Natural killer cell (primary cell): ENCODE results near the gene SLC43A3. TPM values are rescaled to one million over a fixed set of nuclear protein-coding genes. Genes with fewer than 3 reads are reported as not detected.
"Not testable (repeated sequence)": the region's sequence is repeated elsewhere in the genome, so short reads cannot be mapped to it uniquely, and the experiment has no call there.

Experiments
- ATAC-seq, 3 donors: fragments of 150-1000 bp in 2 of 3; fragments of 200-7000 bp in 1 of 3; cut with Tn5 transposase; 1 replicate in 1 of 3; 2 replicates in 2 of 3; pipeline ENCODE4 v1.10.0; 2021; ENCODE audit warnings: mild to moderate bottlenecking in 2 of 3, moderate library complexity in 2 of 3
- DNase-seq, 2 donors: peaks; one replicate each; pipeline versions ENCODE4 v3.0.0 to v3.0.0-alpha.2; 2013 to 2021; ENCODE audit warnings: mixed read lengths in 1 of 2
- H3K27ac ChIP-seq: one replicate; pipeline ENCODE4 v1.5.1; 2013; ENCODE audit warnings: mild to moderate bottlenecking, low read length
- H3K27me3 ChIP-seq: one replicate; pipeline ENCODE4 v1.6.1; 2013; ENCODE audit warnings: low read length; ENCODE audit not compliant: control insufficient read depth, insufficient read depth
- H3K36me3 ChIP-seq: one replicate; pipeline ENCODE4 v1.6.1; 2013; ENCODE audit warnings: low read length; ENCODE audit not compliant: control insufficient read depth, insufficient read depth
- H3K4me1 ChIP-seq: one replicate; pipeline ENCODE4 v1.6.1; 2013; ENCODE audit warnings: low read length; ENCODE audit not compliant: control insufficient read depth, insufficient read depth
- H3K4me3 ChIP-seq: one replicate; pipeline ENCODE4 v1.5.1; 2013; ENCODE audit warnings: low read length
- H3K9me3 ChIP-seq: one replicate; pipeline ENCODE4 v1.6.1; 2013; ENCODE audit warnings: low read length; ENCODE audit not compliant: control insufficient read depth, insufficient read depth
- H3K27ac Mint-ChIP-seq, 2 donors: one replicate each; pipeline ENCODE4 v1.8.0; 2022; ENCODE audit warnings: mild to moderate bottlenecking in 2 of 2, mixed read lengths in 2 of 2, moderate library complexity in 1 of 2
- H3K27me3 Mint-ChIP-seq, 2 donors: one replicate each; pipeline ENCODE4 v1.8.0; 2022; ENCODE audit warnings: low read depth in 2 of 2, mixed read lengths in 2 of 2
- H3K36me3 Mint-ChIP-seq: one replicate; pipeline ENCODE4 v1.8.0; 2022; ENCODE audit warnings: mixed read lengths
- H3K4me1 Mint-ChIP-seq, 2 donors: one replicate each; pipeline ENCODE4 v1.8.0; 2022; ENCODE audit warnings: mixed read lengths in 2 of 2
- H3K4me3 Mint-ChIP-seq: one replicate; pipeline ENCODE4 v1.8.0; 2022; ENCODE audit warnings: mild to moderate bottlenecking, moderate library complexity, mixed read lengths
- H3K9me3 Mint-ChIP-seq, 2 donors: one replicate each; pipeline ENCODE4 v1.8.0; 2022; ENCODE audit warnings: mixed read lengths in 2 of 2
- CTCF ChIP-seq: fragments of 200-600 bp; IDR thresholded peaks from one replicate; pipeline ENCODE4 v1.8.0; 2022; ENCODE audit warnings: antibody characterized with exemption
- WGBS: methylation state at CpG from one replicate; pipeline ENCODE4 v1.1.7; 2013; ENCODE audit warnings: missing lambda C conversion rate; ENCODE audit not compliant: insufficient coverage; 5-methylcytosine and 5-hydroxymethylcytosine counted together
- intact Hi-C: fragments of 100-400 bp; cut with micrococcal nuclease; formaldehyde crosslinking; loops from one replicate; pipeline ENCODE4 v1.14.2; 2022
- total RNA-seq, 4 donors: library from RNA; stranded (reverse); fragments of 120-200 nt in 1 of 4; gene quantifications; one replicate each; pipeline versions ENCODE4 v1.2.3 to v1.2.4, GENCODE V29; 2013 to 2022

Gene SLC43A3
- total RNA-seq, 3 donors from 2014 or later (not counting 1 experiment from before 2014, with no cell fraction given): 17.0 to 22.2 (median 20.7) TPM

GRCh38 chr11:57361926-57362325, 65.0 kb downstream of the SLC43A3 start:
- 40% methylated on average over 1 of the region's 3 CpGs for WGBS
- no peak for ATAC-seq
- no peaks in the 10 kb centered on the region for H3K4me1 ChIP-seq

GRCh38 chr11:57361420-57361819, 65.5 kb downstream of the SLC43A3 start:
- not testable (repeated sequence) for H3K4me1 Mint-ChIP-seq, ATAC-seq

More at GRCh38 chr11:57361926-57362325, 65.0 kb downstream of the SLC43A3 start:
- no peaks in the 10 kb centered on the region for H3K4me1 Mint-ChIP-seq
- peaks cover 0 to 4% of the 10 kb centered on the region in 2 donors for H3K27me3 Mint-ChIP-seq
- no peak for DNase-seq
- TF ChIP-seq CTCF: no peak
- no peak overlapping the region for H3K4me3 Mint-ChIP-seq
- H3K27ac ChIP-seq: no peak overlapping the region
- no peaks in the 10 kb centered on the region for H3K36me3 ChIP-seq
- H3K27me3 ChIP-seq: no peaks in the 10 kb centered on the region
- H3K9me3 Mint-ChIP-seq: no peaks in the 10 kb centered on the region
- H3K27ac Mint-ChIP-seq: no peak overlapping the region
- intact Hi-C loops: no loop called here
- no peaks in the 10 kb centered on the region for H3K9me3 ChIP-seq
- no peaks in the 10 kb centered on the region for H3K36me3 Mint-ChIP-seq
- no peak overlapping the region for H3K4me3 ChIP-seq

GRCh38 chr11:57360991-57361390, 65.9 kb downstream of the SLC43A3 start:
- DNase-seq: no peak
- Histone ChIP-seq H3K4me3 (no peak overlapping the region), H3K9me3 (no peaks in the 10 kb centered on the region), H3K36me3 (no peaks in the 10 kb centered on the region), H3K4me1 (no peaks in the 10 kb centered on the region), H3K27me3 (no peaks in the 10 kb centered on the region), H3K27ac (no peak overlapping the region)
- Mint-ChIP-seq H3K4me3 (no peak overlapping the region), H3K9me3 (no peaks in the 10 kb centered on the region), H3K27me3 (no peaks in the 10 kb centered on the region), H3K4me1 (no peaks in the 10 kb centered on the region), H3K27ac (no peak overlapping the region), H3K36me3 (no peaks in the 10 kb centered on the region)
- WGBS: 98% methylated on average over 8 of the region's 8 CpGs
- intact Hi-C loops: no loop called here
- TF ChIP-seq CTCF: no peak
- no peak for ATAC-seq

More at GRCh38 chr11:57361420-57361819, 65.5 kb downstream of the SLC43A3 start:
- H3K27me3 ChIP-seq, H3K4me3 Mint-ChIP-seq, H3K9me3 Mint-ChIP-seq, H3K9me3 ChIP-seq, intact Hi-C loops, H3K27ac ChIP-seq, H3K4me1 ChIP-seq, H3K27ac Mint-ChIP-seq, H3K36me3 ChIP-seq, H3K4me3 ChIP-seq, H3K36me3 Mint-ChIP-seq, H3K27me3 Mint-ChIP-seq, DNase-seq: not testable (repeated sequence)

- intact Hi-C loops: no loop called here
- no peaks in the 10 kb centered on the region for H3K36me3 ChIP-seq
- H3K4me3 ChIP-seq: no peak overlapping the region
- Mint-ChIP-seq H3K36me3 (no peaks in the 10 kb centered on the region), H3K4me1 (no peaks in the 10 kb centered on the region), H3K9me3 (no peaks in the 10 kb centered on the region), H3K27ac (no peak overlapping the region), H3K4me3 (no peak overlapping the region), H3K27me3 (no peaks in the 10 kb centered on the region)
- 90% methylated on average over 9 of the region's 9 CpGs for WGBS
- no peak for TF ChIP-seq CTCF
- no peaks in the 10 kb centered on the region for H3K27me3 ChIP-seq
- H3K9me3 ChIP-seq: no peaks in the 10 kb centered on the region
- no peak for ATAC-seq
- H3K27ac ChIP-seq: no peak overlapping the region
- no peaks in the 10 kb centered on the region for H3K4me1 ChIP-seq
- no peak for DNase-seq
These were observed 66.8 kb downstream of the SLC43A3 start for GRCh38 chr11:57359896-57360690.
